ENCODE data around the gene MRPS18A.

MRPS18A gene

GRCh38 chr6:43622541-43622940, 65.0 kb downstream of the MRPS18A start:
- H3K4me3 ChIP-seq (ENCODE audit: low read depth, low read length): no peak overlapping the region
- DNase-seq (ENCODE audit: low read depth): no peak
- no peak for TF ChIP-seq CTCF (IDR thresholded peaks at IDR 0.05; ENCODE audit: insufficient read depth, low read depth, low read length, missing control alignments)

- H3K4me3 ChIP-seq (ENCODE audit: low read depth, low read length): no peak overlapping the region
- no peak for TF ChIP-seq CTCF (IDR thresholded peaks at IDR 0.05; ENCODE audit: insufficient read depth, low read depth, low read length, missing control alignments)
- no peak for DNase-seq (ENCODE audit: low read depth)
Observed at GRCh38 chr6:43621836-43622180, 65.8 kb downstream of the MRPS18A start.

Data from GM12865 (cell line).